Suppressor macrophage treated with lipopolysaccharide for 4 hours (primary cell): ENCODE results near the gene RUNX3.
"Not testable (repeated sequence)": the region's sequence is repeated elsewhere in the genome, so short reads cannot be mapped to it uniquely, and the experiment has no call there.

Experiments used
- DNase-seq: peaks from one replicate; pipeline ENCODE4 v3.0.0-alpha.2; 2020

The RUNX3 gene

GRCh38 chr1:24930260-24931145 lies at the start of gene RUNX3:
TSS of gene RUNX3 (minus strand) at chr1:24930276. CDS start at chr1:24929868, 408 bp downstream.
- DNase-seq: peak; percentile 96

- DNase-seq: not testable (repeated sequence)
Observed at GRCh38 chr1:24979232-24979631, 49.2 kb upstream of the RUNX3 start.

GRCh38 chr1:24978383-24979032 lies 48.4 kb upstream of the RUNX3 start:
- DNase-seq: no peak

GRCh38 chr1:24975391-24975790 lies 45.3 kb upstream of the RUNX3 start:
- DNase-seq: no peak

DNA sequence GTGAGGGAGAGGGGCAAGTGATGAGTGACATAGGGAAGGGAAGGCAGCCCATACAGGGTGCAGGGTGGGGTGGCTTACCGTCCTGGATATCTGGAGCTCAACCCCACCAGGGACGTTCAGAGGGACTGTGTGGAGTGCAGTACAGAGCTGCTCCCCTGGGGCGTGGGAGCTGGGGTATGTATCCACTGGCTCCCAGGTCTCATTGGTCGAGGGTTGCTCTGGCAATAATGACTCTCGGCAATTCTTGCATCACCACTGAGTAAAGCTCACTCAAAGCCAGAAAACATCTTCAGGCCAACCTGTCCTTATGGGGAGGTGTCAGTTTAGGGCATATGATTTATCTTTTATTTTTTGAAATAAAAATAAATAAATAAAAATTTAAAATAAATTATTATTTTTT lies 43.2 kb upstream of the RUNX3 start:
- DNase-seq: no peak

DNA sequence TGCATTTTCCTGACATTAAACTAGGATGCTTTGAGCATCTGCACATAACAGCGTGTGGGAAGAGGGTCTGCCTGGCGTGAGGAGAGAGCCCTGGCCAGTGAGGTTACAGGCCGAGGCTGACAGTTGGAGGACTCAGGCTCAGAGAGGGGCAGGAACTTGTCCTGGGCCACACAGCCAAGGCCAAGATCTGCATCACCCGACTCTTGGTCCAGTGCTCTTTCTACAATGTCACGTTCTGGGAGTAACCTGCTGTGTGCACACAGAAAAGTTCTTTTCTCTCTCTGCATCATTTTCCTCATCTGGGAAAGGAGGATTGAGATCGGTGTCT lies 42.8 kb upstream of the RUNX3 start:
- no peak for DNase-seq

DNA sequence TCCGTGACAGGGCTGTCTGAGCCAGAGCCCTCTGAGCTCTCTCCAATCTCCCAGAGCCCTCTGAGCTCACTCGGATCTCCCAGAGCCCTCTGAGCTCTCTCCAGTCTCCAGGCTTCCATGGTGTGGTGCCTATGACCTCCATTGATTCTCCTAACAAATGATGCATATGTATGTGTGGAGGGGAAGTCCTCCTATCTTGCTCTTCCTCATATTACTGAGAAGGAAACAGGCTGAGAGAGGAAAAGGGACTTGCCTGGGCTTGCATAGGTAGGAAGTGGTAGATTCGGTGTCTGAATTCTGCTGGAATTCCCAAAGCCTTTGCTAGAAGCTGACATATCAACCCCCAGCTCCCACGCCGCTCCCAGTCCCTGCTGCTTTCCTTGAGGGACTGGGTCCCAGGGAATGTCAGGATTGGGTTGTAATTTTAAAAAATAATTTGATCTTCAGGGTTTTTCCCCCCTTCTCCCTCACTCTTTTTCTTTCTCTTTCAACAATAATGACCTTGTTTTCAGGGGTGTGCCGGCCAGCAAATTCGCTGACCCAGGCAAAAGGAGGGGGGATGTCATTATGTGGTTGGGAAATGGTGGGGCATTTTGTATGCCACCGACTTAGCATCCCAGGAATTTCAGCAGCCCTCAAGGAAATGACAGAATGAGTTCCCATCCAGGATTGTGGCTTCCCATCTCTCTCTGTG lies 42.3 kb upstream of the RUNX3 start:
- DNase-seq: peak; percentile 73

DNA sequence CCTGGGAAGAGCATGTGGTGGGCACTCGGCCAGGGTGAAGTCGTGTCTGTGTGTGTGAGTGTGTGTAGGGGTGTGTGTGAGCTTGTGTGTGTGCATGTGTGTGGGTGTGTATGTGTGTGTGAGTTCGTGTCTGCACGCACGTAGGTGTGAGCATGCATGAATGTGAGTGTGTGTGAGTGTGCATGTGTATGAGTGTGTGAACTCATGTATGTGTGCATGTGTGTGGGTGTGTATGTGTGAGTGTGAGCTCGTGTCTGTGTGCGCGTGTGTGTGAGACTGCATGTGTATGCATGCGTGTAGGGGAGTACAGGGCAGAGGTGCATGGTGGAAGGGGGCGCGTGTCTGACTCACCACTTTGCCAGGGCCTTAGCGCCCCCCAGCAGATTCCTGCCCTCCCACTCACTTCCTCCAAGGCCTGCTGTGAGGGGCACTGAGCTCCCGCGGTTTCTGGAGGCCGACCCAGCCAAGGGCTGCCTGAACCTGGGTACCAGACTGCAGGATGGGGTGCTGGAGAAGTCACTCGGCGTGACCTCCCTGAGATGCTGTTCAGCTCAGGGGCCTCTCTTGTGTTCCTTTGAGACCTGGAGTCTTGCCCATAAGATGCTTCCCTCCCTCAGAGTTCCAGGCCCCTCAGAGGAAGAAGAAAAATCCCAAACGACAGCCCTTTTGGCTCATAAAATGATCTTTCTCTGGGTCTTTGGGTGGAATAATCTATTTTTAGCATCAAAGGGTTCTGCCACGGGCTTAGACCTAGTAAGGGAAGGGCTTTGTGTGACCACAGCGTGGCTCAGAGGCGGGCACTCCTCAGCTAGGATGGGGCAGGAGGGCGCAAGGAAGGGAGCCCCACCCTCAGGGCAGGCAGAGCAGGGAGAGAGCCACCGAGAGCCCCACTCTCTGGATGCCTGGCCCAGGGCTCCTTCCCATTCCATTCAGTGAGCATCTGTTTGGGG lies 41.1 kb upstream of the RUNX3 start:
- no peak for DNase-seq

- no peak for DNase-seq
Observed at GRCh38 chr1:24970399-24970753, 40.3 kb upstream of the RUNX3 start.

GRCh38 chr1:24969596-24970398 lies 39.7 kb upstream of the RUNX3 start:
- no peak for DNase-seq

GRCh38 chr1:24968941-24969585 lies 39.0 kb upstream of the RUNX3 start:
- DNase-seq: no peak

GRCh38 chr1:24967962-24968361 lies 37.9 kb upstream of the RUNX3 start:
- no peak for DNase-seq

- no peak for DNase-seq
Observed at GRCh38 chr1:24967555-24967954, 37.5 kb upstream of the RUNX3 start.

DNA sequence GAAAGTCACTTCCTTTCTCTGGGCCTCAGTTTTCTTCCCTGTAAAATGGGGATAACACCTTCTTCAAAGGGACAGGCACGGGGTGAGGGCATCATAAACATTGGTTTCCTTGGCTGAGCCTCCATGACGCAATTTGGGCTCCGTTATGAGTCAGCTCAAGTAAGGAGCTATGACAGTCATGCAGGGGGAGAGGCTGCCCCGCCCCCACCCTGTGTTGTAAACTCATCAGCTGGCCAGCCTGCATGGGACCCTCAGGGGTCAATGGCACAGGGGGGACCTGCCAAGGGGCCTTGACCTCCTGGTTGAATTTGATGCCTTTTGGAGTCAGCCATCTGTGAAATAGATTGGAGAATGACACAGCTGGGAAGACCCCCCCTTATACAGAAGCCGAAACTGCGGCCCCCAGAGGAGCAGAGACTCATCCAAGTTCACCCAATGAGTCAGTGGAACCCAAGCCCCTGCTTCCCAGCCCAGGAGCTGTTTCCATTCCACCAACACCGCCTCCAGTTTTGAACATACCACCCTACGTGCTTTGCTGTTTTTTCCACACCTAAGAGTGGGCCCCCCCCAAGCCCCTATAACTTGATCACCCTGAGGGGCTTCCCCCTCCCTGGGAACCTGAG lies 36.8 kb upstream of the RUNX3 start:
- peak; percentile 95 for DNase-seq

GRCh38 chr1:24966121-24966723 lies 36.1 kb upstream of the RUNX3 start:
- DNase-seq: peak; percentile 83

- DNase-seq: no peak
Observed at GRCh38 chr1:24965571-24965930, 35.5 kb upstream of the RUNX3 start.

DNA sequence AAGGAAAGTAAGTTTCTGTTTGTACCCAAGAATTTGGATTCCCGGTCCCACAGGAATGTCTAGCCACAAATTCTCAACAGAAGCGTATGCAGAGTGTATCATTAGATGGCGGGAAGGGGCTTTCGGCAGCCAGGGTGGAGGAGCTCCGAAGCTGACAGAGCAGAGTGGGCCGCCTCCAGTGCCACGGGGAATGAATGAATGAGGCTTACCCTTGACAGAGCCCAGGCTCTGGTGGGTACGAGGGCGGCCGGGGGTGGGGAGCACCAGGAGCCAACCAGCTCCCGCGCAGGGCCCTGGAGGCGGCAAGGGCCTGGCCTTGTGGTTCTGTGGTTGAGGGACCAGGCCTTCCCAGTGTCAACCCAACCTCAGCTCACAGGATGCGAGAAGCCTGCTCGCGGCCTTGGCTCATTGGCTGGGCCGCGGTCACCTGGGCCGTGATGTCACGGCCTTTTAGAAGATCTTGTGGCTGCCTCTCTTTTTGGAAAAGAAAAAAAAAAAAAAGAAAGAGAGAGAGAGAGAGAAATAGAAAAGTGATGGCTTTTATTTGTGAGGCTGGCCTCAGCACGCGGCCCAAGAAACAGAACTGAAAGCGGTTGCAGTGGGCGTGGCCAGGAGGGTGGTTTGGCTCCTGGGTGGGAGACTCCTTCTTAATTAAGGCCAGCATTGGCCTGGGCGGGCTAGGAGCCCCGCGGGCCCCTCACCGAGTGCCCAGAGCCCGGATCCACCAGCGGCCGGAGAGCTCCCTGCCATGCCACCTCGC lies 34.9 kb upstream of the RUNX3 start:
- peak; percentile 80 for DNase-seq

- DNase-seq: no peak
Observed at GRCh38 chr1:24963943-24964693, 34.0 kb upstream of the RUNX3 start.
